ENCODE data around the gene HOXA11.

GRCh38 chr7:27167916-27168264, 17.1 kb downstream of the HOXA11 start:
- TF ChIP-seq CTCF (IDR thresholded peaks at IDR 0.05) (no peak), POLR2AphosphoS5 (IDR thresholded peaks at IDR 0.05) (no peak), POLR2A (IDR thresholded peaks at IDR 0.05) (no peak), EP300 (IDR thresholded peaks at IDR 0.05; ENCODE audit: low read depth) (no peak)
